Measurements from ENCODE around the gene TBPL1. TPM values are rescaled to one million over a fixed set of nuclear protein-coding genes. Genes with fewer than 3 reads are reported as not detected.

TBPL1 gene
- total RNA-seq, 1 donor from 2014 or later = 35.7 TPM

- Mint-ChIP-seq H3K4me1 (no peaks in the 10 kb centered on the region), H3K36me3 (ENCODE audit: low read depth) (no peaks in the 10 kb centered on the region), H3K27me3 (peaks cover 4% of the 10 kb centered on the region), H3K4me3 (no peak overlapping the region), H3K27ac (no peak overlapping the region), H3K9me3 (no peaks in the 10 kb centered on the region)
- ATAC-seq (ENCODE audit: low read depth) (no peak), DNase-seq (no peak)
- no peak for TF ChIP-seq CTCF (IDR thresholded peaks at IDR 0.05)
- POLR2A ChIA-PET = no interaction called here
- CTCF ChIA-PET = interaction anchor here (0.8 to 1.9 kb wide), 3 partner anchors 26 to 125 kb away, joined by 3 to 4 read pairs (median 4); no protein-coding TSS in a partner anchor
- intact Hi-C loops (cut with micrococcal nuclease) = no loop called here
These were observed 46.3 kb downstream of the TBPL1 start for GRCh38 chr6:133999305-133999704.

- no peaks in the 10 kb centered on the region for H3K9me3 Mint-ChIP-seq
- CTCF ChIA-PET = no interaction called here
- H3K4me3 Mint-ChIP-seq = no peak overlapping the region
- ATAC-seq (ENCODE audit: low read depth) = no peak
- H3K27ac Mint-ChIP-seq = no peak overlapping the region
- H3K27me3 Mint-ChIP-seq = peaks cover 4% of the 10 kb centered on the region
- no peak for TF ChIP-seq CTCF (IDR thresholded peaks at IDR 0.05)
- intact Hi-C loops (cut with micrococcal nuclease) = no loop called here
- H3K36me3 Mint-ChIP-seq (ENCODE audit: low read depth) = no peaks in the 10 kb centered on the region
- H3K4me1 Mint-ChIP-seq = no peaks in the 10 kb centered on the region
- no peak for DNase-seq
- POLR2A ChIA-PET = no interaction called here
These were observed 47.4 kb downstream of the TBPL1 start for GRCh38 chr6:134000443-134000842.

GRCh38 chr6:134002821-134003220 is 49.8 kb downstream of the TBPL1 start:
- CTCF ChIA-PET = no interaction called here
- DNase-seq (no peak), ATAC-seq (ENCODE audit: low read depth) (no peak)
- POLR2A ChIA-PET = no interaction called here
- no peak for TF ChIP-seq CTCF (IDR thresholded peaks at IDR 0.05)
- H3K4me3 Mint-ChIP-seq = no peak overlapping the region
- H3K27ac Mint-ChIP-seq = no peak overlapping the region
- no peaks in the 10 kb centered on the region for H3K36me3 Mint-ChIP-seq (ENCODE audit: low read depth)
- H3K9me3 Mint-ChIP-seq = no peaks in the 10 kb centered on the region
- intact Hi-C loops (cut with micrococcal nuclease) = loop anchor here (2.0 kb wide), 1 partner anchor 14 kb away; no protein-coding TSS in a partner anchor
- peaks cover 14% of the 10 kb centered on the region for H3K27me3 Mint-ChIP-seq
- no peaks in the 10 kb centered on the region for H3K4me1 Mint-ChIP-seq

GRCh38 chr6:134003542-134003951 is 50.5 kb downstream of the TBPL1 start:
- ChIA-PET CTCF (interaction anchor here (0.6 kb wide), 1 partner anchor 30 kb away, joined by 4 read pairs; no protein-coding TSS in a partner anchor), POLR2A (no interaction called here)
- Mint-ChIP-seq H3K4me1 (no peaks in the 10 kb centered on the region), H3K9me3 (no peaks in the 10 kb centered on the region), H3K27ac (no peak overlapping the region), H3K4me3 (no peak overlapping the region), H3K27me3 (peaks cover 16% of the 10 kb centered on the region), H3K36me3 (ENCODE audit: low read depth) (no peaks in the 10 kb centered on the region)
- no peak for ATAC-seq (ENCODE audit: low read depth)
- intact Hi-C loops (cut with micrococcal nuclease) = loop anchor here (2.0 kb wide), 1 partner anchor 13 kb away; no protein-coding TSS in a partner anchor
- DNase-seq = no peak
- TF ChIP-seq CTCF (IDR thresholded peaks at IDR 0.05) = no peak

- ChIA-PET POLR2A (no interaction called here), CTCF (no interaction called here)
- ATAC-seq (ENCODE audit: low read depth) = no peak
- Mint-ChIP-seq H3K4me3 (no peak overlapping the region), H3K27ac (no peak overlapping the region), H3K27me3 (peaks cover 18% of the 10 kb centered on the region), H3K9me3 (no peaks in the 10 kb centered on the region), H3K4me1 (no peaks in the 10 kb centered on the region), H3K36me3 (ENCODE audit: low read depth) (no peaks in the 10 kb centered on the region)
- DNase-seq = no peak
- intact Hi-C loops (cut with micrococcal nuclease) = no loop called here
- no peak for TF ChIP-seq CTCF (IDR thresholded peaks at IDR 0.05)
These were observed 51.7 kb downstream of the TBPL1 start for GRCh38 chr6:134004714-134005113.
